AG04450 (cell line): Measurements from ENCODE around the gene PTGIS. TPM values are rescaled to one million over a fixed set of nuclear protein-coding genes. Genes with fewer than 3 reads are reported as not detected.
A peak's percentile ranks its signal among the peaks of the same experiment; 100 is the strongest.

Source experiments
- CTCF ChIA-PET: fragments of 300-600, 350-600 bp; formaldehyde crosslinking; extraction: SDS; loops from one replicate; lab custom pipeline; 2022; ENCODE audit warnings: antibody characterized with exemption, inconsistent platforms; lab: Charles Lee
- POLR2A ChIA-PET: fragments of 350-600 bp; formaldehyde crosslinking; extraction: SDS; loops from one replicate; lab custom pipeline; 2021; ENCODE audit warnings: antibody characterized with exemption, inconsistent platforms; lab: Yijun Ruan, JAX
- DNase-seq: peaks from one replicate; pipeline ENCODE4 v3.0.0-alpha.2; 2011; ENCODE audit warnings: low read depth, low spot score
- H3K27ac ChIP-seq: one replicate; pipeline ENCODE4 v1.5.1; 2012; ENCODE audit warnings: low read depth, low read length, control low read depth
- H3K27me3 ChIP-seq: one replicate; pipeline ENCODE4 v1.6.0; 2012; ENCODE audit warnings: low read length; ENCODE audit not compliant: control insufficient read depth, insufficient read depth
- H3K4me3 ChIP-seq: 2 replicates; pipeline ENCODE4 v1.5.1; 2011; ENCODE audit warnings: mild to moderate bottlenecking, low read depth, low read length, control low read depth
- H3K9me3 ChIP-seq: 2 replicates; pipeline ENCODE4 v1.5.1; 2012; ENCODE audit warnings: low read length; ENCODE audit not compliant: control insufficient read depth, insufficient read depth
- CTCF ChIP-seq: IDR thresholded peaks from 2 replicates; pipeline ENCODE4 v1.5.1; 2011; ENCODE audit warnings: low read depth, low read length, control low read depth, inconsistent platforms
- polyA plus RNA-seq: library from polyadenylated mRNA; depleted of rRNA; stranded (reverse); fragments of >200 nt; gene quantifications from 2 replicates; pipeline ENCODE4 v1.2.3, GENCODE V29; 2011

The PTGIS gene
- polyA plus RNA-seq, 1 experiment = 8.1 TPM

DNA sequence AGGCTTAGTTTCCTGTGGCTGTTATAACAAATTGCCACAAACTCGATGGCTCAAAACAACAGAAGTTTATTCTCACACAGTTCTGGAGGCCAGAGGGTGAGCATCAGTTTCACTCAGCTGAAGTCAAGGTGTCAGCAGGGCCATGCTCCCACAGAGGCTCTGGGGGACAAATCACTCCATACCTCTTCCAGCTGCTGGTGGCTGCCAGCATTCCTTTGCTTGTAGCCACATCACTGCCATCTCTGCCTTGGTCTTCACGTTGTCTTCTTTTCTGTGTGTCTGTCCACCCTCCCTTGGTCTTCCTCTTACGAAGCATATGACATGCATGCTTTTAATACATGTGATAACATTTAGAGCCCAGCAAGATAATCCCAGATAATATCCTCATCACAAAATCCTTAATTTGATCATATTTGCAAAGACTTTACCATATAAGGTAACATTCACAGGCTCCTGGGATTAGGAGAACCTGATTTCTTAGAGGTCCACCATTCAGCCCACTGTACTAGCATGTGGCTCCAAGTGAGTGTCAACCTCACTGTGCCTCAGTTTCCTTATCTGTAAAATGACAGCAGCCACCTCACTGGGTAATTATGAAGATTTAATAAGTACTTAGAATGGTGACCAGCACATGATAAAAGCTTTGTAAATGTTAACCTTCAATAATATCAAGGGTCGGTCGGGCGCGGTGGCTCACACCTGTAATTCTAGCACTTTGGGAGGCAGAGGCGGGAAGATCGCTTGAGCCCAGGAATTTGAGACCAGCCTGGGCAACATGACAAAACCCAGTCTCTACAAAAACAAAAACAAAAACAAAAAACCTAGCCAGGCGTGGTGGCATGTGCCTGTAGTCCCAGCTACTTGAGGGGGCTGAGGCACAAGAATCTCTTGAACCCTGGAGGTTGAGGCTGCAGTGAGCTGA is 14.7 kb upstream of the PTGIS start:
- Histone ChIP-seq H3K27me3 (peaks cover 3% of the 10 kb centered on the region), H3K4me3 (no peak overlapping the region), H3K9me3 (peaks cover 4% of the 10 kb centered on the region; the same call in 1 of the 2 replicates), H3K27ac (no peak overlapping the region)
- DNase-seq = no peak
- CTCF ChIA-PET = interaction anchor here (1.4 to 4.3 kb wide), 2 partner anchors 26 to 41 kb away, joined by 7 to 14 read pairs; no protein-coding TSS in a partner anchor
- POLR2A ChIA-PET = interaction anchor here (0.6 kb wide), 1 partner anchor 25 kb away, joined by 3 read pairs; no protein-coding TSS in a partner anchor
- no peak for TF ChIP-seq CTCF

- ChIA-PET POLR2A (no interaction called here), CTCF (interaction anchor here (1.3 to 4.3 kb wide), 3 partner anchors 27 to 265 kb away, joined by 3 to 14 read pairs (median 11); no protein-coding TSS in a partner anchor)
- Histone ChIP-seq H3K4me3 (no peak overlapping the region), H3K27me3 (peaks cover 3% of the 10 kb centered on the region), H3K27ac (no peak overlapping the region), H3K9me3 (peaks cover 4% of the 10 kb centered on the region; the same call in 1 of the 2 replicates)
- DNase-seq = no peak
- no peak for TF ChIP-seq CTCF
These were observed 13.5 kb upstream of the PTGIS start for GRCh38 chr20:49581482-49581881.

DNA sequence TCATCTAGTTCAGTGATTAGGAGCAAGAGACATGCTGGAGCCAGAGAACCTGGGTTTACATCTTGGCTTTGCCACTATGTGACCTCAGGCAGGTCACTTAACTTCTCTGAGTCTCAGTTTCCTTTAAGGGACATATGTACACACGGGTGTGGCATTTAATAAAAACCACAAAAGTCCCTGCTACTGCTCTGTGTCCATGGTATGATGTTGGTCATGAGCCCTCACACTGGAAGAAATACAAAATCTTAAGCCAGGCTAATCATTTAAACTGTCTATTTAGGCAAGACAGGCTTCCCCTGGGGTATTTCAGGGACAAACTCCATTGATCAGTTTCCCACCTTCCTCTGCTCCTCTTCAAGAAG is 12.9 kb upstream of the PTGIS start:
- Histone ChIP-seq H3K4me3 (no peak overlapping the region), H3K27ac (peak overlapping the region; percentile 66), H3K9me3 (peaks cover 4% of the 10 kb centered on the region; the same call in 1 of the 2 replicates), H3K27me3 (peaks cover 3% of the 10 kb centered on the region)
- ChIA-PET CTCF (interaction anchor here (1.0 to 4.3 kb wide), 5 partner anchors 23 to 308 kb away, joined by 3 to 14 read pairs (median 3); no protein-coding TSS in a partner anchor), POLR2A (no interaction called here)
- no peak for TF ChIP-seq CTCF
- no peak for DNase-seq

DNA sequence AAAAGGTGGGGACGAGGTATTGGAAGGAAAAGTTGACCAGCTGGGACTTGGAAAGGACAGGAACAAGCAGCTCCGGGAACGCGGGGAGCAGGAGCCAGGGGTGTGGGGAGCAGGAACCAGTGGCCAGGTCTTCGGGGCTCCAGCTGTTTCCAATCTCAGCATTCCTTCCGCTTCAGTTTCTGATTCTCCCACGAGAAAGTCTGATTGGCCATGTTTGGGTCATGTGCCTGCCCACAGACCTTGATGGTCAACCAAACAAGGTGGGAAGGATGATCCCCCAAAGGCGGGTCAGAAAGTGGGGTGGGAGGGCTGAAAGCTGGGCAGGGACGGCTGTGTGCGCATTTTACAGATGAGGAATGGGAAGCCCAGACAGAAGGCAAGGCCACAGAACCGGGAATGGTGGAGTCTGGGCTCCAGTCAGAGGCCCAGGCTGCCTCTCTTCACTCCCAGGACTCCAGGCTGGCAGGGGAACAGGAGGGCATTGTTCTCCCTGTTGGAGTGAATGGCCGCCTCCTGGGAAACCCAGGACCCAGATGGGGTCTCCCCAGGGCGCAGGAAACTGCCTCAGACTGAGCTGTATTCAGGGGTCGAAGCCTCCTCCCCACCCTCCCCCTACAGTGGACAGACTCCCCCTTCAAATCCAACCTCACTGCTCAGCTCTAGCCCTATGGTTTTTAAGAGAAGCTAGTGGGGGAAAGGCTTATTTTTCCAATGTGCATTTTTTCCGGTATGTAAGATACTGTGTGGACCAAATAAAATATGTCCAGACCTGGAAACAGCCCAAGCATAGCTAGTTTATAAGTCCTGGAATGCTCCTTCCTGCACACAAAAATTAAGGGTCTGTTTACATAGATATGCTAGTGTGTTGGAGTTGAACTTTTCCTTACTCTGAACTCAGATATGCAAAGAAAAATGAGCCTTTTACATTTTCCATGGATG is 12.2 kb upstream of the PTGIS start:
- Histone ChIP-seq H3K27me3 (peaks cover 3% of the 10 kb centered on the region), H3K27ac (peak overlapping the region; percentile 88), H3K9me3 (peaks cover 4% of the 10 kb centered on the region; the same call in 1 of the 2 replicates), H3K4me3 (no peak overlapping the region)
- ChIA-PET CTCF (interaction anchor here (0.5 to 4.3 kb wide), 6 partner anchors 23 to 309 kb away, joined by 3 to 14 read pairs (median 4); no protein-coding TSS in a partner anchor), POLR2A (no interaction called here)
- DNase-seq = peak; percentile 60
- TF ChIP-seq CTCF = no peak
